ENCODE data around the gene CFAP61.

CFAP61 gene

DNA sequence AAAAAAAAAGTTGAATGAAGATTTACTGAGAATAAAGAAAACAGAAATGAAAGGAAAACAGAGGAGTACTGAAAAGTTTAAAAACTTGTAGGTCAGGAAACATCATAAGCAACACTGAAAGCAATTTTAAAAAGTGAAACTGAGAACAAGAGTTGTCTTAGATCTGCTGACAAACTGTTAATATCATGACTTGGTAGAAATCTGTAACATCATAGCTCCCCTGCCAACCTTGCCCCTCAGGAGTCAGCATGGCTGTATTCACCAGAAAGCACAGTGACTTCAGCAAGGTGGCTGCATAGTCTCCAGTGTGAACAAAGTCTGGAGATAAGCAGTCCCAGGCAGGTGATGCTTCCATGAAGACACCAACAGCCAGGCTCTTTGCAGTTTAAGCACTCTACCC, 29.8 kb upstream of the CFAP61 start:
- Histone ChIP-seq H3K27ac (ENCODE audit: poor library complexity, severe bottlenecking) (no peak overlapping the region), H3K9me3 (ENCODE audit: severe bottlenecking) (no peaks in the 10 kb centered on the region), H3K36me3 (ENCODE audit: low read depth) (peaks cover 72% of the 10 kb centered on the region), H3K4me1 (ENCODE audit: insufficient read depth, poor library complexity, severe bottlenecking) (peaks cover 12% of the 10 kb centered on the region), H3K27me3 (ENCODE audit: insufficient read depth, poor library complexity, severe bottlenecking) (no peaks in the 10 kb centered on the region), H3K4me3 (ENCODE audit: severe bottlenecking) (no peak overlapping the region)
- DNase-seq (ENCODE audit: low spot score) (no peak), ATAC-seq (ENCODE audit: low read depth) (no peak)
- no peak for TF ChIP-seq CTCF (IDR thresholded peaks at IDR 0.05; ENCODE audit: poor library complexity, severe bottlenecking)

- H3K36me3 ChIP-seq (ENCODE audit: low read depth): peaks cover 78% of the 10 kb centered on the region
- TF ChIP-seq CTCF (IDR thresholded peaks at IDR 0.05; ENCODE audit: poor library complexity, severe bottlenecking): no peak
- no peak for DNase-seq (ENCODE audit: low spot score)
Measured at GRCh38 chr20:20023395-20023794, 28.9 kb upstream of the CFAP61 start.

DNA sequence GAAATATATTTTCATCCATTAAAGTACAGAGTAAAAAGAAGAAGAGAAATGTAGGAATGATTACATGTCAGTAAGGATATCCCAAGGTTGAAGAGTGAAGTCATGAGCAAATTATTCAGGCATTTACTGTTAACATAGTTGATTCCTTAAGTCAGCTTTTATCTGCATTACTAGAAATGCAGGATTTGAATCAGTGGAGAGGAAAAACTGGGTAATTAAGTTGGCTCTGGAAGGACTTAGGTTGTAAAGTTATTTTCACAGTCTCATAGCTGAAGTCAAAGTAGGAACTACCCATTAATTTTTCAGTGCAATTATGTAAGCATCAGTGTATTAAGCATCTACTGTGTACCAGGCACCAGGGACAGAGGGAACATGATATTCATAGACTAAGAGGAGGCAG, 27.4 kb upstream of the CFAP61 start:
- Histone ChIP-seq H3K27me3 (ENCODE audit: insufficient read depth, poor library complexity, severe bottlenecking) (no peaks in the 10 kb centered on the region), H3K4me3 (ENCODE audit: severe bottlenecking) (no peak overlapping the region), H3K4me1 (ENCODE audit: insufficient read depth, poor library complexity, severe bottlenecking) (no peaks in the 10 kb centered on the region), H3K27ac (ENCODE audit: poor library complexity, severe bottlenecking) (no peak overlapping the region), H3K9me3 (ENCODE audit: severe bottlenecking) (no peaks in the 10 kb centered on the region), H3K36me3 (ENCODE audit: low read depth) (peaks cover 78% of the 10 kb centered on the region)
- TF ChIP-seq CTCF (IDR thresholded peaks at IDR 0.05; ENCODE audit: poor library complexity, severe bottlenecking): no peak
- DNase-seq (ENCODE audit: low spot score) (no peak), ATAC-seq (ENCODE audit: low read depth) (no peak)

More at GRCh38 chr20:20023395-20023794, 28.9 kb upstream of the CFAP61 start:
- H3K27me3 ChIP-seq (ENCODE audit: insufficient read depth, poor library complexity, severe bottlenecking): no peaks in the 10 kb centered on the region
- no peak overlapping the region for H3K27ac ChIP-seq (ENCODE audit: poor library complexity, severe bottlenecking)
- ATAC-seq (ENCODE audit: low read depth): no peak
- H3K4me3 ChIP-seq (ENCODE audit: severe bottlenecking): no peak overlapping the region
- peaks cover 9% of the 10 kb centered on the region for H3K4me1 ChIP-seq (ENCODE audit: insufficient read depth, poor library complexity, severe bottlenecking)
- no peaks in the 10 kb centered on the region for H3K9me3 ChIP-seq (ENCODE audit: severe bottlenecking)

- DNase-seq (ENCODE audit: low spot score): no peak
- no peak overlapping the region for H3K27ac ChIP-seq (ENCODE audit: poor library complexity, severe bottlenecking)
Measured at GRCh38 chr20:20027284-20027683, 25.0 kb upstream of the CFAP61 start.

More at GRCh38 chr20:20027284-20027683, 25.0 kb upstream of the CFAP61 start:
- Histone ChIP-seq H3K9me3 (ENCODE audit: severe bottlenecking) (no peaks in the 10 kb centered on the region), H3K4me3 (ENCODE audit: severe bottlenecking) (no peak overlapping the region), H3K36me3 (ENCODE audit: low read depth) (peaks cover 93% of the 10 kb centered on the region), H3K27me3 (ENCODE audit: insufficient read depth, poor library complexity, severe bottlenecking) (no peaks in the 10 kb centered on the region), H3K4me1 (ENCODE audit: insufficient read depth, poor library complexity, severe bottlenecking) (no peaks in the 10 kb centered on the region)
- TF ChIP-seq CTCF (IDR thresholded peaks at IDR 0.05; ENCODE audit: poor library complexity, severe bottlenecking): no peak
- ATAC-seq (ENCODE audit: low read depth): no peak
